Calu3 (cell line): ENCODE data around the gene NLRC5. TPM values are rescaled to one million over a fixed set of nuclear protein-coding genes. Genes with fewer than 3 reads are reported as not detected.

Source experiments
- BruUV-seq: library from RNA; stranded (reverse); fragments of 400-500 nt; replicated peaks from 2 replicates; lab custom pipeline; 2021; lab: Mats Ljungman, UMichigan
- CTCF ChIA-PET: fragments of 300-600 bp; sonication (Branson Sonifier 250); formaldehyde crosslinking; loops from one replicate; lab custom pipeline; 2022; ENCODE audit warnings: antibody characterized with exemption; lab: Charles Lee
- DNase-seq: peaks from one replicate; pipeline ENCODE4 v3.0.0; 2022
- H3K27ac Mint-ChIP-seq: one replicate; pipeline ENCODE4 v1.8.0; 2022; ENCODE audit warnings: mixed read lengths; ENCODE audit not compliant: unreplicated experiment
- H3K27me3 Mint-ChIP-seq: one replicate; pipeline ENCODE4 v1.8.0; 2022; ENCODE audit warnings: mixed read lengths; ENCODE audit not compliant: unreplicated experiment
- H3K36me3 Mint-ChIP-seq: one replicate; pipeline ENCODE4 v1.8.0; 2022; ENCODE audit warnings: mild to moderate bottlenecking, moderate library complexity, mixed read lengths; ENCODE audit not compliant: insufficient read depth, unreplicated experiment
- H3K4me1 Mint-ChIP-seq: one replicate; pipeline ENCODE4 v1.8.0; 2022; ENCODE audit warnings: mild to moderate bottlenecking, low read depth, mixed read lengths; ENCODE audit not compliant: unreplicated experiment
- H3K4me3 Mint-ChIP-seq: one replicate; pipeline ENCODE4 v1.8.0; 2022; ENCODE audit warnings: mild to moderate bottlenecking, low read depth, moderate library complexity, mixed read lengths; ENCODE audit not compliant: unreplicated experiment
- H3K9me3 Mint-ChIP-seq: one replicate; pipeline ENCODE4 v1.8.0; 2022; ENCODE audit warnings: low read depth, mixed read lengths; ENCODE audit not compliant: unreplicated experiment
- intact Hi-C: fragments of 100-400 bp; cut with micrococcal nuclease; formaldehyde crosslinking; loops from one replicate; pipeline ENCODE4 v1.10.0; 2022; ENCODE audit not compliant: unreplicated experiment
- total RNA-seq: library from RNA; stranded (reverse); gene quantifications from 2 replicates; pipeline ENCODE4 v1.2.3, GENCODE V29; 2022
- TF ChIP-seq, protein P1 (sequence below): fragments of 200-600 bp; IDR thresholded peaks from one replicate; pipeline ENCODE4 v1.8.0; 2022; ENCODE audit warnings: antibody characterized with exemption; ENCODE audit not compliant: unreplicated experiment

Gene NLRC5
- total RNA-seq, 1 experiment from 2014 or later, result 18.0 TPM

- no peaks in the 10 kb centered on the region for H3K36me3 Mint-ChIP-seq
- H3K27ac Mint-ChIP-seq, result no peak overlapping the region
- DNase-seq, result no peak
- H3K4me3 Mint-ChIP-seq, result no peak overlapping the region
- intact Hi-C loops, result no loop called here
- BruUV-seq, result no TSS peak
- no peaks in the 10 kb centered on the region for H3K27me3 Mint-ChIP-seq
- CTCF ChIA-PET, result interaction anchor here (0.6 kb wide), 1 partner anchor 277 kb away, joined by 4 read pairs; no protein-coding TSS in a partner anchor
- H3K9me3 Mint-ChIP-seq, result no peaks in the 10 kb centered on the region
- TF ChIP-seq, protein P1, sequence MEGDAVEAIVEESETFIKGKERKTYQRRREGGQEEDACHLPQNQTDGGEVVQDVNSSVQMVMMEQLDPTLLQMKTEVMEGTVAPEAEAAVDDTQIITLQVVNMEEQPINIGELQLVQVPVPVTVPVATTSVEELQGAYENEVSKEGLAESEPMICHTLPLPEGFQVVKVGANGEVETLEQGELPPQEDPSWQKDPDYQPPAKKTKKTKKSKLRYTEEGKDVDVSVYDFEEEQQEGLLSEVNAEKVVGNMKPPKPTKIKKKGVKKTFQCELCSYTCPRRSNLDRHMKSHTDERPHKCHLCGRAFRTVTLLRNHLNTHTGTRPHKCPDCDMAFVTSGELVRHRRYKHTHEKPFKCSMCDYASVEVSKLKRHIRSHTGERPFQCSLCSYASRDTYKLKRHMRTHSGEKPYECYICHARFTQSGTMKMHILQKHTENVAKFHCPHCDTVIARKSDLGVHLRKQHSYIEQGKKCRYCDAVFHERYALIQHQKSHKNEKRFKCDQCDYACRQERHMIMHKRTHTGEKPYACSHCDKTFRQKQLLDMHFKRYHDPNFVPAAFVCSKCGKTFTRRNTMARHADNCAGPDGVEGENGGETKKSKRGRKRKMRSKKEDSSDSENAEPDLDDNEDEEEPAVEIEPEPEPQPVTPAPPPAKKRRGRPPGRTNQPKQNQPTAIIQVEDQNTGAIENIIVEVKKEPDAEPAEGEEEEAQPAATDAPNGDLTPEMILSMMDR, result no peak
- no peaks in the 10 kb centered on the region for H3K4me1 Mint-ChIP-seq
These were observed 125.8 kb downstream of the NLRC5 start for GRCh38 chr16:57115168-57115513.

- no peaks in the 10 kb centered on the region for H3K4me1 Mint-ChIP-seq
- no peak overlapping the region for H3K4me3 Mint-ChIP-seq
- no peaks in the 10 kb centered on the region for H3K36me3 Mint-ChIP-seq
- H3K27ac Mint-ChIP-seq, result no peak overlapping the region
- BruUV-seq, result no TSS peak
- CTCF ChIA-PET, result interaction anchor here (0.6 kb wide), 1 partner anchor 277 kb away, joined by 4 read pairs; no protein-coding TSS in a partner anchor
- no peak for DNase-seq
- H3K9me3 Mint-ChIP-seq, result no peaks in the 10 kb centered on the region
- TF ChIP-seq, protein P1, result no peak
- intact Hi-C loops, result no loop called here
- H3K27me3 Mint-ChIP-seq, result no peaks in the 10 kb centered on the region
These were observed 126.3 kb downstream of the NLRC5 start for GRCh38 chr16:57115514-57116182.

- H3K4me3 Mint-ChIP-seq, result no peak overlapping the region
- no peaks in the 10 kb centered on the region for H3K27me3 Mint-ChIP-seq
- no peak for DNase-seq
- no peak overlapping the region for H3K27ac Mint-ChIP-seq
- H3K36me3 Mint-ChIP-seq, result no peaks in the 10 kb centered on the region
- no peaks in the 10 kb centered on the region for H3K9me3 Mint-ChIP-seq
- CTCF ChIA-PET, result no interaction called here
- intact Hi-C loops, result no loop called here
- TF ChIP-seq, protein P1, result no peak
- no peaks in the 10 kb centered on the region for H3K4me1 Mint-ChIP-seq
- BruUV-seq, result no TSS peak
These were observed 129.2 kb downstream of the NLRC5 start for GRCh38 chr16:57118461-57119084.

GRCh38 chr16:57123216-57123973 is 134.0 kb downstream of the NLRC5 start:
- TF ChIP-seq, protein P1, result no peak
- H3K27ac Mint-ChIP-seq, result no peak overlapping the region
- no peaks in the 10 kb centered on the region for H3K4me1 Mint-ChIP-seq
- DNase-seq, result no peak
- no peaks in the 10 kb centered on the region for H3K27me3 Mint-ChIP-seq
- no TSS peak for BruUV-seq
- CTCF ChIA-PET, result interaction anchor here (1.2 kb wide), 1 partner anchor 9 kb away, joined by 3 read pairs; no protein-coding TSS in a partner anchor
- H3K36me3 Mint-ChIP-seq, result no peaks in the 10 kb centered on the region
- H3K4me3 Mint-ChIP-seq, result no peak overlapping the region
- H3K9me3 Mint-ChIP-seq, result no peaks in the 10 kb centered on the region
- intact Hi-C loops, result no loop called here
